H1 (cell line): ENCODE data around the gene RERE.

Experiments
- FOSL1 ChIP-seq: IDR thresholded peaks from 2 replicates; pipeline ENCODE4 v1.6.1; 2011; ENCODE audit warnings: mild to moderate bottlenecking, low read depth, low read length, moderate library complexity; ENCODE audit not compliant: insufficient read depth
- JUN ChIP-seq: IDR thresholded peaks from 2 replicates; pipeline ENCODE4 v1.6.1; 2011; ENCODE audit warnings: low read depth, mild to moderate bottlenecking, improper control_type of control experiment, low read length

DNA sequence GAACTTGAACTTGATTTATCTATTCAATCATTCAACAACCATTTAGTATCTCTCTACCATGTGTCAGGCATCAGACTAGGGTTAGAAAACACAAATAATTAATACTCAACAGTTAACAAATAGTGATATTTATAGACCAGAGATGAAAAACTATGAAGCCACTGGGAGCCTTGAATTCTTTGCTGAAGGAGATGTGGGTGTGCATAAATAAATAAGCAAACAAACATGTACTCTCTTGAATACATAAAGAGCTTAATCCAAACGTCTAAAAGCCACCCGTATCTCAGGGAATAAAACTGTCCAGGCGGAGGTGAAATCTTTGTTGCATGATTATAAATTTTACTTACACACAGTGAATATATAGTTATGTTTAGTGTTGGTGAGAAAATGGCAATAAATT is 333.9 kb downstream of the RERE start:
- TF ChIP-seq JUN (no peak), FOSL1 (no peak)
